Body of pancreas (tissue), 4 donors: ENCODE measurements around the gene NBAS.

Source experiments
- CTCF ChIP-seq, 7 experiments: fragments of 450-650 bp in 4 of 7; fragments of 200-600 bp in 3 of 7; sonication (generic) in 3 of 7; IDR thresholded peaks; one replicate each; pipeline ENCODE4 v1.5.1; 2016 to 2019; ENCODE audit warnings: antibody characterized with exemption in 7 of 7
- POLR2A ChIP-seq, 3 donors: fragments of 450-650 bp; IDR thresholded peaks; one replicate each; pipeline ENCODE4 v1.6.1; 2016; ENCODE audit warnings: antibody characterized with exemption in 3 of 3, mild to moderate bottlenecking in 2 of 3

- TF ChIP-seq CTCF (IDR thresholded peaks at IDR 0.05): no peak
- TF ChIP-seq POLR2A (IDR thresholded peaks at IDR 0.05): no peak
Observed at GRCh38 chr2:15369129-15369528, 192.0 kb downstream of the NBAS start.
